Adrenal gland (tissue), 5 donors: Measurements from ENCODE around the gene FAM83E.

Source experiments
- CTCF ChIP-seq, 6 experiments: fragments of 450-650 bp in 4 of 6; fragments of 200-600 bp in 2 of 6; sonication (generic) in 1 of 6; IDR thresholded peaks; 1 replicate in 5 of 6; 2 replicates in 1 of 6; pipeline versions ENCODE4 v1.5.1 to v1.8.0; 2016 to 2021; ENCODE audit warnings: antibody characterized with exemption in 6 of 6, mild to moderate bottlenecking in 2 of 6, moderate library complexity in 1 of 6
- POLR2A ChIP-seq, 2 donors: fragments of 450-650 bp; IDR thresholded peaks; one replicate each; pipeline ENCODE4 v1.6.1; 2017; ENCODE audit warnings: antibody characterized with exemption in 2 of 2, mild to moderate bottlenecking in 2 of 2, moderate library complexity in 1 of 2
- donor health status: DM: no; HTN: no; CAD: no.

- no peak for TF ChIP-seq POLR2A (IDR thresholded peaks at IDR 0.05)
- TF ChIP-seq CTCF (IDR thresholded peaks at IDR 0.05) = no peak
Observed at GRCh38 chr19:48603001-48603400, 11.9 kb downstream of the FAM83E start.
